HG03575 (cell line): Measurements from ENCODE around the gene PTPRN2.

Experiments used
- ATAC-seq: cut with Tn5 transposase; IDR thresholded peaks from one replicate; pipeline ENCODE4 v1.9.1; 2021; ENCODE audit not compliant: unreplicated experiment, insufficient number of reproducible peaks, low FRiP score; ENCODE audit errors: extremely low read depth

The PTPRN2 gene

DNA sequence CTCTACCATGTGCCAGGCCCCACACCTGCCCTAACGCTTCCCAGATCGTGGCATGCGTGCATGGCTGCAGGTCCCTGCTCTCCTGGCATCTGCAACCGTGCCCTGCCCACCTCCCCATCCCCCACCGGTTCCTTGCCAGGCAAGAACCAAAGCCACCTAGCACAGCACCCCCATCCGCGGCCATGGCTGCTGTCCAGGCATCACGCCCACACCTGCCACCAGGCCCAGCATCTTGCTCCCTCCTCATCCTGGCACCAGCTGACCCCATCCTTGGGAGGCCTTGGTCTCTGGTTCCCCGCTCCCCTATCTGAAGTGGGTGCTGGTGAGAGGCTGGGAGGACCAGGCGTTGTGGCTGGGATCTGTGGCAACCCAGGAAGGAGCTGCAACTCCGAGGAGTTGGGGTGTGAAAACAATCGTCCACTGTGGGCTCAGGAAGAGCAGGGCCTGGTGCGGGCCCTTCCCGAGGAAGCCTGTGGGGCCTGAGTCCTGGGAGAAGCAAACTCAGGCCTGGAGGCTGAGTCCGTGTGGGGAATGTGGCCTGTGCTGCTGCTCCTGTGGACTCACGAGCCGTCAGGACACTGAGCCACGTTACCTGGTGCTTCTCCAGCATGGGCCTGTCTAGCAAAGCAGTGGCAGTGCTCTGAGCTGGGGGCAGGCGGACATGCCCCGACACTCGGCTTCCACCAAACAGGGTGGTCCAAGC lies 833.8 kb downstream of the PTPRN2 start:
- no peak for ATAC-seq

DNA sequence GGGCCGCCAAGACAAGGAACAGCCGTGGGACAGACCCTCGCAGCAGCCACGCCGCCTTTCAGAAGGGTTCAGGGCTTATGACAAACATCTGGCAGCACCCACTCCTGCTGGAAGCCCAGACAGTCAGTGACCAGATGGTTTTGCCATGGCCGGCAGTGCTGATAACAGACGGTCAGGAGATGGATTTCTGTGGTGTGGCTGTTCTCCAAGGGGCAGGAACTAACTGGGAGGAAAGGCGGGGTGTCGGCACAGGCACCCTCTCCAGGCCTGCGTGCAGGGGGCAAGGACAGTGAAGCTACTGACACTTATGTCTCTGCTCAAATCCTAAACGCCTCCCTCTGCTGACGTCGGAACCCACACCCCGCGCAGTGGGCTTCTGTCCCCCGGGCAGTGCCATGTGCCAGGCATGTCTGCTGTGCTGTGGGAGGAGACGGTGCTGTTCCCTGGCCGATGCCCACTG lies 834.8 kb downstream of the PTPRN2 start:
- ATAC-seq = no peak

DNA sequence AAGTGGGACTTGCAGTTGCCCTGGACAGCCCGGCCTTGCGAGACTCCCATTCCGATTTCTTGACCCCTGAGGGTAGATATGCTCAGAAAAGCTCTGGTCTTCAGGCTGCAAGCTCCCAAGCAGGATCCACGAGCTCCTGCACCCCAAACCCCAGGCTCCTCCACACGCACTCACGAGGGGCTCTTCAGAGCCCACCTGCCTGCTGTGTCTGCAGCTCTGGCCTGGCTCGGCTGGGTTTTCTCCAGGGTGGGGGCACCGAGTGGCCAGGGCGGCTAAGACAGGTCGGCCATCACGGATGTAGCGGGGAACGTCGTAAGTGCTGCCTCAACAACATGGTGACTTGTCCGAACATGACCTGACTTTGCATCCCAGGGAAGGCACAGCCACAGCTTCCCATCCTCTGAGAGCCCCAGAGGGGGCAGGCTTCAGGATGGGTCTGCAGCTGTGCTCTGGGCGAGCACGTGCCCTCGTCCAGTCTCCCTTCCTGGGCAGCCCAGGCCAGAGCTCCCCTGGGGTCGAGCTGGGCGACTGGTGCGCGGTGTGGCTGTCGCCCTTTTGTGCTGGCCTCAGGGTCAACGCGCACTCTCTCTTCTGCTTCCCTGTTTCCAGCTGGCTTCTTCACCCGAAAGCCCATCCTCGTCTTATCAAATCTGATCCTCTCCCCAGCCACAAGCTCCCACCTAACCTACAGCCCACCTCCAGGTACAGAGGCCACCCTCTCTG lies 835.5 kb downstream of the PTPRN2 start:
- ATAC-seq = no peak

DNA sequence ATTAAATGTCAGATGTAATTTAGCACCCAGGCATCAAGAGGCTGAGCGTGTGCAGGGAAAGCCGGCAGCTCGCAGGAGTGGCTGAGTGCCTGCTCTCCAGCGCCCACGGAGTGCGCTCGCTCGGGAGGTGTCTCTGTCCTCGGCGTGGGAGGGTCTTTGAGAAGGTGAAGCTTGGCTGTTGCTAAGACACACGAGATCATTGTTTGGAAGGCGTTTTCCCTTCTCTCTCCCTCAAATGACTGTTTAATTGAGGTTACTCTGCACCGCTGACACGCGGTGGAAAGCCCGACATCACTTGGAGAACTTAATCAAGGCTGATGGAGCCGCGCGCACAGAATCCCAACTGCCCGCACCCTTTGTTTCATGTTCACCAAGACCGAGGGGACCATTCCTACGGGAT lies 836.2 kb downstream of the PTPRN2 start:
- ATAC-seq = no peak

DNA sequence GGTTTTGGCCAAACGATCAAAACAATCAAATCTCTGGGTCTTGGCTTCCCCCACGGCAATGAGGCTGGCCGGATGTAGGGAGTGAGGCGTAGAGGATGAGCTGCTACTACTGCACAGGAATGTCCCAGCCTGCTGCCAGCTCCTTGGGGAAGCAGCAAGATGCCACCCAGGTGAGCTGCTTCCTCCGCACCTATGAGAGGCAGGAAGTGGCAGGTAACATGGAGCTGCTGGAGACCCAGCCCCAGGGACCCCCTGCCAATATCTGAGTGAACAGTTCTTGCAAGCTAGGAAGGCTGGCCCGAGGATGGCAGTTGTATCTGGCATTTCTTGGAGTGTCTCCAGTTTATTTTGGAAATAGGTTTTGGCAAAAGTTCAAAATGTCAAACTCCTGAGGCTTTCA lies 837.3 kb downstream of the PTPRN2 start:
- no peak for ATAC-seq

DNA sequence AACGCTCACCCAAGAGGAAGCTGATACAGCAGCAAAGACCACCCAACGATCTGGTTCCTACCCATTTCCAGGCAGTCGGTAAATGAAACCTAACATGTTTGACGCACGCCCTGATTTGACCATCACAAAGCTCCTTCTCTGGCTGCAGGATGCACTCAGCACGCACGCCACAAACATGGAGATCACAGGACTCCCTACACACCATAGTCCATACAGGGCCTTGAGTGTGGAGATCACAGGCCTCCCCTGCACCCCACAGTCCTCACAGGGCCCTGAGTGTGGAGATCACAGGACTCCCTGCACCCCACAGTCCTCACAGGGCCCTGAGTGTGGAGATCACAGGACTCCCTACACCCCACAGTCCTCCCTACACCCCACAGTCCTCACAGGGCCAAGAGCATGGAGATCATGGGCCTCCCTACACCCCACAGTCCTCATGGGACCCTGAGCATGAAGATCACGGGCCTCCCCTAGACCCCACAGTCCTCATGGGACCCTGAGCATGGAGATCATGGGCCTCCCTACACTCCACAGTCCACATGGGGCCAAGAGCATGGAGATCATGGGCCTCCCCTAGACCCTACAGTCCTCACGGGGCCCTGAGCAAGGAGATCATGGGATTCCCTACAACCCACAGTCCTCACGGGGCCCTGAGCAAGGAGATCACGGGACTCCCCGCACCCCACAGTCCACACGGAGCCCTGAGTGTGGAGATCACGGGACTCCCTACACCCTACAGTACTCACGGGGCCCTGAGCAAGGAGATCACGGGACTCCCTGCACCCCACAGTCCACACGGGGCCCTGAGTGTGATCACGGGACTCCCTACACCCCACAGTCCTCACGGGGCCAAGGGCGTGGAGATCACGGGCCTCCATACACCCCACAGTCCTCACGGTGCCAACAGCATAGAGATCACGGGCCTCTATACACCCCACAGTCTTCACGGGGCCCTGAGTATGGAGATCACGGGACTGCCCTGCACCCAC lies 841.6 kb downstream of the PTPRN2 start:
- ATAC-seq = no peak

DNA sequence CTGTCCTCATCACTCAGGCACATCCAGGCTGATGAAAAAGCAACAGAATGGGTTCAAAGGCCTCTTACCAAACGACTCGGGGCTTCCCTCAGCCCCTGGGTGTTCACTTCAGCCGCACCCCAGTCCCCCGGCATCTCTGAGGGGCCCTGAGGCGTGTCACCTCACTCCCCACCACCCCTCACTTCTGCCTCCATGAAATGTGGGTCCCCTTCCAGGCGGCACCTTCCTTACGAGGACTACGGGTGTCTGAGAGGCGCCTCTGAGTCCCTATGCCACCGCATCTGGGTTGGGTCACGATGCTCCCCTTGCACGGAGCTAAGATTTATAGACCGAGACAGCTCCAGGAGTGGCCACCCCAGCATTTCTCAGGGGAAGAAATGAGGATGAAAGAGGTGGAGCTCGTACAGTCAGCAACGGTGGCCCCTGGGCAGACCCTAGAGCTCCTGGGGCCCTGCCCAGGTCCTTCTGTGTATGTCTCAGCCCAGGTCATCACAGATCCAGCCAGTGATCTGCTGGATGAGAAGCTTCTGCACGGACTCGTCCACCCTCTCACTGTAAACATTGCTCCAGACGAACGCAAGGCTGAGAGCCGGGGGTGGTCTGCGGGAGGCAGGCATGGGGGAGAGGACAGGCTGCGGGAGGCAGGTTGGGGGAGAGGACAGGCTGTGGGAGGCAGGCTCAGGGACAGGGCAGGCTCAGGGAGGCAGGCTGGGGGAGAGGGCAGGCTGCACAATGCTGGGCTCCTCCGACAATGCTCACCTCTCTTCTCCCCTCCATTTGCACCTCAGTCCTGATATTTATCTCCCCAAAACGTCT lies 842.6 kb downstream of the PTPRN2 start:
- ATAC-seq = no peak

DNA sequence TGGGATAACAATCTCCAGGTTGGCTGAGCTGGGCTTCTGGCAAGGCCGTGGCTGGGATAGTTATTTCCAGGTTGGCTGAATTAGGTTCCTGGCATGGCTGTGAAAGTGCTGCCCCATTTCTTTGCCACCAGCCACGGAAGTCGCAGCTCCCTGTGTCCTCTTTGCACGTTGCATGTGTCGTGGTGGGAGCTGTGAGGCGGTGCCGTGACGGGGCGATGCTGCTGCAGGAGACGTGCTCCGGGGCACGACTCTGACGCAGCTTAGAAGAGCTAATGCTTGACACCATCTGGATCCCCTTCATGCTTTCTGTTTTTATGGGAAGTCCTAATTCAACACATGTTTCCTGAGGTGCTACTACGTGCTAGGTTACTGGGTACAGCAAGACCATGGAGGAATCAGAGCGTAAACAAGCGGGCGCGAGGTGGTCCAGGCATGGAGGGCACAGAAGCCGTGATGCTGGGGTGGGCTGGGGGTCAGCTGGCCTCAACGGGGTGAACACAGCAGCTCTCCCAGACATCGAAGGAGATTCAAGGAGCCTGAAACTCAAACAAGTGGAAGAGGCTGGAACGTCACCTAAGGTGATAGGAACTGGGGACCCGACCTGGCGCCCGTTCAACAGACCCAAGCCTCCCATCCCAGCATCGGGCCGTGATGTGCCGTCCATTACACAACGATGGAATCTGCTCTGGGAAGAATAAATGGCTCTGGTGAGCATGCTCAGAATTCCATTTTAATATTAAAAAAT lies 843.7 kb downstream of the PTPRN2 start:
- ATAC-seq = no peak

DNA sequence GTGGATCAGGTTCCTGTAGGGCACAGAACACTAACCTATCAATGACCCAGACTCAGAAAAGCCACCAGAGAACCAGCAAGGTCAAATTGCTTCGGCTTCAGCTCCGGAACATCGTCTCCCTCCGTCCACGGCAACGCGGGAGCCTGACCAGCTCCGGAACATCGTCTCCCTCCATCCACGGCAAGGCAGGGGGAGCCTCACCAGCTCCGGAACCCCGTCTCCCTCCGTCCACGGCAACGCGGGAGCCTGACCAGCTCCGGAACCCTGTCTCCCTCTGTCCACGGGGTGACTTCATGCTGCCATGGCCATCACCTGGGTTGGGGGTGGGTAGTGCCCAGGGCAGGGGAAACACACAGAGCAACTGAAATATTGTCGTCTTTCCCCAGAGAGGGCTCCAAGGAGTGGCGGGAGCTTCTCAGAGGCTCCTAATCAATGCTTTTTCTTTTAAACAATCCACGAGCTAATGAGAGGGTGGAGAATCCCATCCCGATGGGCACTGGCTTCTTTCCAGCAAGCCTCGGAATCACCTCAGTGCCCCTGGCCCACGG lies 847.3 kb downstream of the PTPRN2 start:
- no peak for ATAC-seq

DNA sequence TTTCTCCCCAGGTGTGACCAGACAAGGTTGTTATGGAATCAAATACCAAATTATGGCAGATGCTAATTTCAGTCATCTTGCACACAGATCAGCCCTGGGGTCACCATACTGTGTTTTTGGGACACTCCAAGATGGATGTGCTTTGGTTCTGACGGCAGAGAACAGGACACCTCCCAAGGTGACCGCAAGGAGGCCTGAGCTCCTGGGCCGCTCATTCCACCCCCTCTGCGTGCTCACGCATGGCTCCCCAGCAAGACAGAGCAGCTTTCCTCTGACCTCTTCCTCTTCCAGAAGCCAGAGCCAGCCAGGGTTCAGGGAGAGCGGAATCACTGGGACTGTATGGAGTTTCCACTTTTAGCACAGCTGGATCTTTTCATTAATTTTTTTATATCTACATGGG lies 848.0 kb downstream of the PTPRN2 start:
- no peak for ATAC-seq

DNA sequence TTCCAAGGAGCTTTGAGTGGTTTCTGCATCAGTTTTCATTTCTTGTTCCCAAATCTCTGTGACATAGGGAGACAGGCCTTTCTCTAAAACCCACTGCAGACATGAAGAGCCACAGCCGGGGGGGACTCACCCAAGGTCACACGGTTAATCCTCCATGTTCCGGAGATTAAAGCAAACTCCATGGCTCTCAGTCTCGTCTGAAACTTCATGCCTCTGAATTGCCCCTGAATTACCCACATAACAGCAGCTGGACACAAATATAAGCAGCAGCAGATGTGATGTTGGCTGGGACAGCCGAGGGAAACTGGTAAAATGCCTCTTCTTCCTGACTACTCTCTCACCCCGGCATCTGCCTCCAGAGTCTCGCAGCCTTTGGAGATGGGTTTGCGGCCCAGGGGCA lies 848.6 kb downstream of the PTPRN2 start:
- no peak for ATAC-seq

DNA sequence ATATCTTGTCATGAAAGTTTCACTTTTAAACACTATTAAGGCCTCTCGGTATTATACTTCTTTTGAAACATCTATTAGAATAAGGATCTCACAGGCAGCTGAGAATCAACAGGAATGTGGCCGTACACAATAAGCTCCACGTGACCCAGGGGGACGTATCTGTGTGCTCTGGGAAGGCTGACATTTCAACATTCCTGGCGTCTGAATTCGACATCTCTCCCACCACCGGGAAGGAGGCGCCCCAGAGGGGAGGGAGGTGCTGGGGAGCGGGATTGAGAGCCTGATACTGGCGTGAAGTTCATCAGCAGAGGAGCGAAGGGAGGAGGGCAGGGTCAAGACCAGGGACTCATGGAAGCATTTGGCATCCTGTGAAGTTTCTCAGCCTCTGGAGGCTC lies 849.6 kb downstream of the PTPRN2 start:
- no peak for ATAC-seq

DNA sequence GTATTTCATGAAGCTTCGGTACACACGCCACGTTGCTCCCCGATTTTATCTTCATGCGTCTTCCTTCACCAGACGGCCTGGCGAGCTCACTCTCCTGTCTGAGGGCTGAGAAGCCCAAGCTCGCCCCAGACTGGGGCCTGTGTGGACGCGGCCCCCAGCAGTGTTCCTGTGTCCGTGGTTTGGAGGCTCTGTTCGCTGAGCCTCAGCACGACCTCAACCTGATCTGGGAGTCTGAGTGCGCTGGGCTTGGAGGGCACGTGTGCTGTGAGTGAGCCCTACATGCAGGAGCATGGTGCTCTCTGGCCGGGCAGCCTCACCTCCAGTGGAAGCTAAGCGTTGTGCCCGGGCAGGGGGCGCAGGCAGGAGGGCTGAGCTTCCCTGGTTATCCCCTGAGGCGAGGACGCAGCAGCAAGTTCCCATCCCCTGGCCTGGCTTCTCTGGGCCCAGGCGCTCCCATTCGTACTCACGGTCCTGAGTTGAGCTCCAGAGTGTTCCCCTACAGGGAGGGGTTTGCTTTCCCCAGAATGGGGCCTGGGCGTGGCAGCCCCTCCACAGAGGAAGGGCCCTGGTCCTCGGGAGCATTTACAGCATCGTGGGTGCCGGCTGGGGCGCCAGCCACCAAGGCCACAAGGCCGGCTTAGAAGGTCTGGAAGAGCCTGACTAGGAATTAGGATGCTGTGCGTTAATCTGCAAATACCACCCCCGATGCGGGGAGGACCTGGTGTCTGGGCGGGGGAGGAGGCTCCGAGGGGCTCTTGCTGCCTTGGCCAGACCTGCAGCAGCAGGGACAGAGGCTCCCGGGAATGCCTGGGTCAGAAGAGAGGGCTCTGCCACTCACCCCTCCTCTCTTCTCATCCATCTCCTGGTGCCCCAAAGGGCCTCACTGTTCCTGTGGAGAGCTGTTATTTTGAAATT lies 850.2 kb downstream of the PTPRN2 start:
- no peak for ATAC-seq

DNA sequence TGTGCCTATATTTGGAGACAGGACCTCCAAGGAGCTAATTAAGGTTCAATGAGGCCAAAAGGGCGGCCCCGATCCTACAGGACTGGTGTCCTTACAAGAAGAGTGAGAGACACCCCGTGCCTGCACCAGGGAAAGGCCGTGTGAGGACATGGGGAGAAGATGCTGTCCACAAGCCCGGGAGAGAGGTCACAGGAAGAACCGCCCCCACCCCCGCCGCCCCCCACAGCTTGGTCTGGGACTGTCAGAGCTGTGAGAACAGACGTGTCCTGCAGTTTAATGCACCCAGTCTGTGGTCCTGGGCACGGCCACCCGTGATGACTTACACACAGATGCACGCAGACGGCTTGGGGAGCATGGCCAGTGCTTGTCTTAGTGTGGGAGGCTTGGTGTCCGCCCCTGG lies 851.3 kb downstream of the PTPRN2 start:
- ATAC-seq = no peak

DNA sequence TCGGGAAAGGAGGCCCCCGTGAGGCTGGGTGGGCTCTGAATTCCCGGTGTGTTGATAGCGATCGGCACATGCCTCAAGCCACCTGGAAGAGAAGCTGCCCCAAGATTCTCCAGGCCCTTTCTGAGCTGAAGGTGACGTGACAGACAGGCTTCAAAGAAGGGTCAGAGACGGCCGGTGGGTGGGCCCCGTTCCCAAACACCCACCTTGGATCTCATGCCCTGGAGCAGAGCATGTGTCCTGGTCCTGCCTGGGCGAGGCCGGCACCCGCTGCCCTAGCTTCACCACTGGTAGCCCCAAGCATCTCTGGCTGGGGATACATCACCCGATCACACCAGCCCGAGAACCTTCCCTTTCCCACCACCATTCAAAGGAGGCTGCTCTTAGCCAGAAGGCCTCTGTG lies 851.8 kb downstream of the PTPRN2 start:
- ATAC-seq = no peak

DNA sequence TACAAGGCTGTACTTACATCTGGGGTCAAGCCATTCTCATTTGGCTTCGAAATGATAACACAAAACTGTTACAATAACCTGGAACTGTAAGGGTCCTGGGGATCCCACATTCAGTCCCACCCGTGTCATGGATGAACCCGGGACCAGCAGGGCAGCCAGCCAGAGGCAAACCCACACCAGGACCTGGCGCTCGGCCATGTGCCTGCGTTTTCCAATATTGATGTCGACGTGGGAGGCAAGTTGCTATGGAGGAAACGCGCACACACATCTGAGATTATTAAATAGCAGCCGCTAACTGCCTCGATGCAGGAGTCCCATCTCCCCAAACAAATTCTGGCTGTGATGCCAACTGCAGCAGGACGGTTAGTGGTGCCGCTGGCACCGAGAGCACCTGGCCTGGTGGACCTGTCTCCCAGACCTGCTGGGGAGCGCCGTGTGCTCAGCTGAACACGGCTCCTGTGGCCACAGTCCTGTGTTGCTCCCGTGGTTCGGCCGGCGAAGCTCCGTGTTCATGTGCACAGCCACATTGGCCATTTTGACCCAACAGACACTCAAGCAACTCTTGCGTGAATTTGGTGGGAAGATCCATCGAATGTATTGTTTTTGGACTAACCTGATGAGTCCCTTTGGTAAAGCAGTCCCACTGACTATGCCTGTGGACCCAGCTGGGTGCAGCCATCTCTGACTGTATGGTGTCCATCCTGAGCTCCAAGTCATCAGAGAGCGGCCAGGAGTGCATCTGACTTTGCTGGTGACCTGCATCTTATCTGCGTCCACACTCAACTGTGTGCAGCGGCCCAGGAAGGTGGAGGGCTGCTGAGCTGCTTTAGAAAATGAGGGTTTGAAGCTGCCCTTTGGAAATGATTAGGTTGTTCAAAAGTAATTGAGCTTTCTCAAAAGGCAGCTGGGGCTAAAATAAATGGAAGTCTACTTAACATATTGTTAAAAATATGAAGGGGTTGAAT lies 852.7 kb downstream of the PTPRN2 start:
- no peak for ATAC-seq
